Renal cortex interstitium (tissue), 11 donors: ENCODE data around the gene ULBP3. TPM values are rescaled to one million over a fixed set of nuclear protein-coding genes. Genes with fewer than 3 reads are reported as not detected.
"Not testable (repeated sequence)": the region's sequence is repeated elsewhere in the genome, so short reads cannot be mapped to it uniquely, and the experiment has no call there.

Source experiments
- DNase-seq, 11 donors: peaks; one replicate each; pipeline ENCODE4 v3.0.0-alpha.2; 2013; ENCODE audit warnings: low read depth in 9 of 11, low spot score in 4 of 11; ENCODE audit errors: extremely low read depth in 1 of 11
- polyA plus RNA-seq, 3 donors: library from polyadenylated mRNA; unstranded; fragments of 120-200 nt; gene quantifications; one replicate each; pipeline ENCODE4 v1.2.1, GENCODE V29; 2013; ENCODE audit not compliant: insufficient read length in 3 of 3

The ULBP3 gene
- polyA plus RNA-seq, 3 donors, result 9.6 to 11.3 (median 10.8) TPM

- no peak for DNase-seq
These were observed 43.6 kb downstream of the ULBP3 start, which contains the start of gene RAET1L for GRCh38 chr6:150025201-150025917. TSS of gene RAET1L (minus strand) at chr6:150025532. CDS start at chr6:150025471, 61 bp downstream.

DNA sequence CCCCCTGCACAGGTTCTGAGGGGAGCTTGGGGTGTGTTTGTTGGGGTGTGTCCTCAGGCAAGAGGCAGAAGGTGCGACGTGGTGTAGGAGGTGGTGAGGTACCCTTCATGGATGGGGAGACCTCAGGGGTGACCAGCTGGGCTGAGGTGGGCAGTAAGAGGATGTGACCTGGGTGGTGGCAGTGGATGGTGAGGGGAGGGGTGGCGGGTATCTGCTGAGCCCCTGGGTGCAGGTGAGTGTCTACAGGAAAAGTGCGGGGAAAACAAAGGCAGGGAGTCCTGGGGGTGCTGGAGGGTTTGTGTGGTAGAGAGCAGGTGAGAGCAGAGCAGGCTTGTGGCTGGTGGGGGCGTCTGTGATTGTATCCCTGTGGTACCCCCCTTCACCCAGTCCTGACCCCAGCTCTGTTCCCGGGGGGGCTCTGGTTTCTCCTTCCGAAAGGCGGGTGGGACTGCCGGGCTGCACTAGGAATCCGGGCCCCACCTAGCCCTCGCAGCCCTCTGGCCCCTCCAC is 44.2 kb downstream of the ULBP3 start:
- DNase-seq, result no peak

GRCh38 chr6:150024021-150024420 is 44.9 kb downstream of the ULBP3 start:
- not testable (repeated sequence) for DNase-seq

DNA sequence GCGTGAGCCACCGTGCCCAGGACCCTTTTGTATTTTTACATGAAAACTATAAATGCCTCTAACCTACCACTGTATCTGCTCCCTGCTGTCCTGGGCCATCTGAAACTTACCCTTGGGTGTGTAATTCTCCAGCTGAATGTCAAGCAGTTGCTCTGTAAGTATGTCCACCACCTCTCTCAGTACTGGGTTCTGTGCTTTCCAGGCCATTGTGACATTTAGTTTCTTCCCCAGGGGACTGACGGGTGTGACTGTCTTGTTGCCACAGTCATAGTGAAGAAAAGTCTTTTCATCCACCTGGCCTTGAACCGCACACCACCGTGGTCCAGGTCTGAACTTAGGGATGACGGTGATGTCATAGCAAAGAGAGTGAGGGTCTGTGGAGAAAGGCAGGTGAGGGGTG is 47.1 kb downstream of the ULBP3 start:
- DNase-seq, result not testable (repeated sequence)

DNA sequence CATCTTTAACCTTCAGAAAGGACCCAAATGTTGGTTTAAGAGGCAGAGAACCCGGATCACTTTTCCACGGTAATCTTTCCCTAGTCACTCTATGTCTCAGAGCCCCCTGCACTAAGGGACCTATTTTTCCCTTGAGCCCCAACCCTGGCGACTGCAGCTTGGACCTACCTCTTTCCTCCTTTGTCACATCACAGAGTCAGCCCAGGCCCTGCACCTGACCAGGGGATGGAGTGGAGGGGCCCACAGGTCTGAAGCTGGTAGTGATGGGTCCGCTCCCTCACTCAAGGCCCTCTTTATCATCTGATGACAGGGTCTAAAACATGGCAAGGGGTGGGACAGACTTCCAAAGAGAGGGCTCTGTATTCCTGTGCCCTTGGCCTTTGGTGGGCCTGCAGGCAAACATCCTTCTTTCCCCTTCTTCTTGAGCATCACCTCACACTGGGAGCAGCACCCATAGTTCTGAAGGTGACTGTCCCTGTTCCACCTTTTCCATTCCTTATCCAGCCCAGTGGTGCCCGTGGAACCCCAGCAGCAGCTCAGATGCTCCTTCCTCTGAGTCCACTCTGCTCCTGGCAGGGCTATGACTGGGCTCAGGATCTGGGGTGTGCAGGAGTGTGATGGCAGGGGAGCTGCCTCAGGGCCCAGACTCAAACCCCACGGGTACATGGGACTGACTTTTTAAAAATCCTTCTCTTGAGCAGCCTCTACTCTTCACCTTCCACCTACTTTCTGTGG is 49.9 kb downstream of the ULBP3 start:
- no peak for DNase-seq

- not testable (repeated sequence) for DNase-seq
These were observed 51.8 kb downstream of the ULBP3 start for GRCh38 chr6:150017186-150017521.

- peak in 5 of 11 donors; percentile 26 to 67 (median 58) for DNase-seq
These were observed 52.4 kb downstream of the ULBP3 start for GRCh38 chr6:150016324-150017185.

- not testable (repeated sequence) for DNase-seq
These were observed 53.5 kb downstream of the ULBP3 start for GRCh38 chr6:150015281-150016001.

GRCh38 chr6:150014623-150015280 is 54.2 kb downstream of the ULBP3 start:
- DNase-seq, result not testable (repeated sequence)

DNA sequence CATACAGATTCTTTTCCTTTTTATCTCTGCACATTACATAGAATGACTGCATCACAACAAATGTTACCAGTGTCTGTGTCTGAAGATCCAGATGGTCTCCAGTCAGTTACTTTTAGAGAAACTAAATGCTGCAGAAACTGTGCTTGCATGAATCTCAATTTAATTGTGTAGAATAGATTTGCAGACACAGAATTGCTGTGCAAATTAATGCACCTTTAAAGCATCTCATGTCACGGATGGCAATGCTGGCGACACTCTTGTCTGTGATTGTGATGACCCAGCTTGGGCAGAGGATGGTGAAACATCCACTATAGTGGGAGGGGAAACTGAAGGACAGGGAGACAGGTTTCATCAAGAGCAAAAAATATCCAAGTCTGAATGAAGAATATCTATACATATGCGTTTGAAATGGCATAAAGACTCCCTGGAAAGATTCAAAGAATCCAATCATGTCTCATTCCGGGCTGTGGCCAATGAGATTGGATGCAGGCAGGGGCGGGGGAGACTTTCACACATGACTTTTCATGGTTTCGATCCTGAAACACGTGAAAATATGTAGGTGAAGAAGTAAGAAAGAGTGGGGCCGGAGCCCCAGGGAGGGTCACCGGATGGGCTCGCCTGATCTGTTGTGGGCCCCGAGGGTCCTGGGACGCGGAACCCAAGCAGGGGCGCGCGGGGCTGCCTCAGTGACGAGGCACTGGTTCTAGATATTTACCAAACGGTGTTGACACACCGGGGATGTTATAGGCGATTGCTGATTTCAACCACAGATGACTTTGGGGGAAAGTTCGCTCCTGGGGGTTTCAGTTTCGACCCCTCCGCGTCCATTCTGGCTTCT is 54.9 kb downstream of the ULBP3 start:
- not testable (repeated sequence) for DNase-seq

DNA sequence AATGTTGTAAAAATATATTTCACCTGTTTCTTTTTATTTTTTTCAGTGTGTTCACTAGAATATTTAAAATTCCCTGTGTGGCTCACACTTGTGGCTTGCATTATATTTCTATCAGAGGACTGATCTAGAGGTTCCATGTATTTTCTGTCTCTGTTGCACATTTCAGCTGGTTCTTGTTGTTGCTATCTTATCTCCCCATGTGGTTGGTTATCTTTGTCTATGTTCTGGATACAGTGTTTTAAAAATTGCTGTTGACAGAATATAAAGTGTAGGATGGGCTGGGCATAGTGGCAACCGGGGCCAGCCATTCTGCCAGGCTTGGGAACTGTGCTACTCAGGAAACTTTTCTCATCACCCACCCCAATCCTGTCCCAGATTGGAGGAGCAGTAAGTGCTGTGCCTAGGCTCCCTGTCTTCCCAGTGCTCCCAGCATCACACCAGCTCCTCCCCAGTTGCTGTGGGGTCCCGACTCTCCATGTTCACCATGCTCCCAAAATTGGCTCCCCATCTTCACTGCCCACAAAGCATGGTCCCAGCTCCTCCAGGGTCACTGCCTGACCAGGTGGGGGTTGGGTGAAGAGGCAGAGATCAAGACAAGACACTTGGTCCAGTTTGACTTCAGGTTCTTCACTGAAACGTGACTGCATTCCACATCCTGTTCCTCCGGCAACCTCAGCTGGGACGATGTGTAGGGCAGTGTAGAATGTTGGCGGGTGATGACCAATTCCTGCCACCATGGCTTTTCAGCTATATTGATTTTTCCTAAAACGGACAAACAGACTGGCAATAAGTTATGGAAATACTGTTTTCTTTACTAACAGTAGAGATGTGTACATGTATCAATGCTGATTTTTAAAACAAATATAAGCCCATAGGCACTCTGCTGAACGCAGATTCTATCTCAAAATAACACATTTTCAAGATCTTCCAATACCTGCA is 55.8 kb downstream of the ULBP3 start:
- DNase-seq, result not testable (repeated sequence)

Other genes with a start within 250 kb of the ULBP3 start
- gene LRP11, start 204.8 kb downstream of the ULBP3 start, polyA plus RNA-seq, result 10 to 100 TPM; 31.6 to 35.6 (median 34.0) TPM
- gene RAET1E, start 171.0 kb downstream of the ULBP3 start, polyA plus RNA-seq, result under 1 TPM; 0.20 to 0.50 (median 0.30) TPM
- 1 to 10 TPM; 1.2 to 1.7 (median 1.6) TPM for gene RAET1G, start 146.0 kb downstream of the ULBP3 start, polyA plus RNA-seq
- 1 to 10 TPM in 1 of 3 donors, under 1 TPM in 2; 0.72 to 1.0 (median 0.75) TPM for gene ULBP2, start 127.1 kb downstream of the ULBP3 start, polyA plus RNA-seq
- 1 to 10 TPM; 1.6 to 2.1 (median 1.9) TPM for gene ULBP1, start 105.2 kb downstream of the ULBP3 start, polyA plus RNA-seq
- under 1 TPM in 1 of 3 donors, not detected in 2; 0.23 TPM for gene RAET1L, start 43.6 kb downstream of the ULBP3 start, polyA plus RNA-seq
- 10 to 100 TPM; 21.7 to 30.5 (median 27.6) TPM for gene PPP1R14C, start 73.9 kb upstream of the ULBP3 start, polyA plus RNA-seq